NCI-H1417 (cell line): ENCODE data around the gene RPL36.
"Not testable (repeated sequence)": the region's sequence is repeated elsewhere in the genome, so short reads cannot be mapped to it uniquely, and the experiment has no call there.

Source experiments
- DNase-seq, 3 experiments: peaks; one replicate each; lab custom pipeline; 2025; lab: John Stamatoyannopoulos, UW

RPL36 gene

GRCh38 chr19:5706876-5707573 lies 16.9 kb downstream of the RPL36 start:
- DNase-seq = no peak

- no peak for DNase-seq
Observed at GRCh38 chr19:5707576-5708575, 17.8 kb downstream of the RPL36 start.

GRCh38 chr19:5711025-5711424 lies 20.9 kb downstream of the RPL36 start:
- no peak for DNase-seq

- DNase-seq = no peak
Observed at GRCh38 chr19:5711713-5712161, 21.6 kb downstream of the RPL36 start.

GRCh38 chr19:5713228-5713627 lies 23.1 kb downstream of the RPL36 start:
- DNase-seq = no peak

GRCh38 chr19:5714816-5715215 lies 24.7 kb downstream of the RPL36 start:
- no peak for DNase-seq

GRCh38 chr19:5717215-5717935 lies 27.3 kb downstream of the RPL36 start:
- no peak for DNase-seq

GRCh38 chr19:5718037-5718578 lies 28.0 kb downstream of the RPL36 start:
- DNase-seq = no peak

GRCh38 chr19:5718579-5719273 lies 28.6 kb downstream of the RPL36 start:
- no peak for DNase-seq

- DNase-seq = peak in 2 of 3 experiments; percentile 48 to 64
Observed at GRCh38 chr19:5719274-5719960, 29.3 kb downstream of the RPL36 start.

- peak; percentile 96 to 100 (median 100) for DNase-seq
Observed at GRCh38 chr19:5719961-5720790, 30.1 kb downstream of the RPL36 start, which contains the start of the genes CATSPERD and LONP1. TSS of gene CATSPERD (plus strand) at chr19:5720637. CDS start at chr19:5720738, 101 bp downstream. TSS of gene LONP1 (minus strand) at chr19:5720146. CDS start at chr19:5720132, 14 bp downstream.

GRCh38 chr19:5727453-5728050 lies 37.5 kb downstream of the RPL36 start:
- no peak for DNase-seq

- not testable (repeated sequence) for DNase-seq
Observed at GRCh38 chr19:5733172-5733571, 43.1 kb downstream of the RPL36 start.

- no peak for DNase-seq
Observed at GRCh38 chr19:5738423-5738822, 48.3 kb downstream of the RPL36 start.
